ENCODE results near the gene MISP.

- TF ChIP-seq GATA2 (IDR thresholded peaks at IDR 0.05; ENCODE audit: low read depth, low read length) (no peak), GATA3 (IDR thresholded peaks at IDR 0.05; ENCODE audit: low read depth, low read length) (no peak)
These were observed 47.6 kb upstream of the MISP start for GRCh38 chr19:703329-703650.

Measured in SH-SY5Y (cell line).